GM12891 (cell line): ENCODE measurements around the gene RALGPS1.

Experiments used
- PAX5 ChIP-seq: IDR thresholded peaks from 2 replicates; pipeline ENCODE4 v1.6.1; 2011; ENCODE audit warnings: low read length, moderate library complexity, mild to moderate bottlenecking; ENCODE audit not compliant: insufficient read depth, severe bottlenecking
- POLR2A ChIP-seq: IDR thresholded peaks from 2 replicates; pipeline ENCODE4 v1.6.1; 2011; ENCODE audit warnings: low read depth, low read length, control low read depth
- POLR2AphosphoS5 ChIP-seq: IDR thresholded peaks from 2 replicates; pipeline ENCODE4 v1.6.1; 2011; ENCODE audit warnings: low read depth, low read length, control low read depth
- POU2F2 ChIP-seq: IDR thresholded peaks from 2 replicates; pipeline ENCODE4 v1.6.1; 2011; ENCODE audit warnings: low read depth, mild to moderate bottlenecking, control low read depth, low read length, moderate library complexity
- TAF1 ChIP-seq: IDR thresholded peaks from 2 replicates; pipeline ENCODE4 v1.6.1; 2011; ENCODE audit warnings: low read depth, low read length, control low read depth

DNA sequence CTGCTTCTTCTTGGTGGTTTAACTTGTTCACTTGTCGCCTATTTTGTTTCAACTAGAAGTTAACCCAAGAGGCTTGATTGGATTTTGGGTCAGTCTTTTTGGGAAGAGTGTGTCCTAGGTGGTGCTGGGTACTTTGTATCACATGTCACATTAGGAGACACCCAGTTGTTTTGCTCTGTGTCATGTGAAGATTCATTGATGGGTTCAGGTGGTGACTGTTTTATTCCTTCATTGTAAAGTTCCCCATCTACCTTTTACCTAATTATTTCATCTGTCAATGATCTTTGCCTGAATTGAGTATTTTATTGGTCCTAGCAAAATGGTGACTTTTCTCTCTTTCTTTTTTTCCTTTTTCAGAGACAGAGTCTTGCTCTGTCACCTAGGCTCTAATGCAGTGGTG, 69.2 kb downstream of the RALGPS1 start:
- TF ChIP-seq POLR2AphosphoS5 (no peak), POLR2A (no peak), TAF1 (no peak), PAX5 (no peak), POU2F2 (no peak)
